HFF-Myc (cell line): ENCODE data around the gene SNRPD1.
"Not testable (repeated sequence)": the region's sequence is repeated elsewhere in the genome, so short reads cannot be mapped to it uniquely, and the experiment has no call there.

Source experiments
- DNase-seq: peaks from one replicate; pipeline ENCODE4 v3.0.0-alpha.2; 2011; ENCODE audit warnings: low read depth; ENCODE audit errors: extremely low read depth
- H3K4me3 ChIP-seq: replicated peaks from 2 replicates; pipeline ENCODE4 v1.5.1; 2011; ENCODE audit warnings: low read depth, mild to moderate bottlenecking, control low read depth, low read length
- CTCF ChIP-seq: IDR thresholded peaks from 2 replicates; pipeline ENCODE4 v1.5.1; 2012; ENCODE audit warnings: mild to moderate bottlenecking, low read depth, low read length, control low read depth; ENCODE audit errors: missing control alignments

Gene SNRPD1

GRCh38 chr18:21629089-21629832 lies 17.1 kb downstream of the SNRPD1 start:
- no peak for TF ChIP-seq CTCF
- no peak overlapping the region for H3K4me3 ChIP-seq
- DNase-seq: no peak

- TF ChIP-seq CTCF: no peak
- no peak overlapping the region for H3K4me3 ChIP-seq
- DNase-seq: no peak
Measured at GRCh38 chr18:21632393-21632792, 20.3 kb downstream of the SNRPD1 start.

GRCh38 chr18:21634588-21635199 lies 22.6 kb downstream of the SNRPD1 start:
- no peak overlapping the region for H3K4me3 ChIP-seq
- DNase-seq: no peak
- TF ChIP-seq CTCF: no peak

GRCh38 chr18:21636769-21637168 lies 24.7 kb downstream of the SNRPD1 start:
- peak; percentile 7 for DNase-seq
- TF ChIP-seq CTCF: no peak
- no peak overlapping the region for H3K4me3 ChIP-seq

- H3K4me3 ChIP-seq: no peak overlapping the region
- DNase-seq: no peak
- no peak for TF ChIP-seq CTCF
Measured at GRCh38 chr18:21638822-21639221, 26.7 kb downstream of the SNRPD1 start.

- H3K4me3 ChIP-seq, DNase-seq: not testable (repeated sequence)
Measured at GRCh38 chr18:21640375-21640774, 28.3 kb downstream of the SNRPD1 start.

GRCh38 chr18:21650311-21650710 lies 38.2 kb downstream of the SNRPD1 start:
- DNase-seq: no peak
- H3K4me3 ChIP-seq: no peak overlapping the region
- no peak for TF ChIP-seq CTCF
